Measurements from ENCODE around the gene ADO.

ADO gene

DNA sequence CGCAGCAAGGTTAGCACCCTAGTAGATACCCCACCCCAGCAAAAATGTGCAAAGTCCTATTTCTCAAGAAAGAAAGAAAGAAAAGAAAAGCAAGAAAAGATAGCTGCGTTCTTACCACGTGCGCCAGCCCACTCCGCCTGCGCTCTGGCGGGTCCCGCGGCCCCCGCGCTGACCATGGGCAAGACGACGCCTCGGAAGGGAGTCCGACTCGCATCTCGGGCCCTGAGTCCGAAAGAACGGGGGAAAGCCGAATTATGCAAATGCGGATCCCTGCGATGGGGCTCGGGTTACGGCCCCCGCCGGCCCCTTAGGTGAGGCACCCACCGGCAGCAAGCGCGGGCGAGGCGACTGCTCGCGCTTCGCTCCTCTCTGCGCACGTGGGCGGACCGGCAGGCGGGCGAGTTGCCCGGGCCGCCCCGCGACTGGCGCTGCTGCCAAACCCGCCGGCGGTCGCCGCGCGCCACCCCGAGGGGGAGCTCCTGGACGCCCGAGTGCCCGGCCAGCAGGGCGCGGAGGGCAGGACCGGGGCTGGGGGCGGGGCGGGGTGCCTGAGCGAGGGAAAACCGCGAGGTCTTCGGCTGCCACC lies 14.0 kb downstream of the ADO start:
- no peak for FAIRE-seq

DNA sequence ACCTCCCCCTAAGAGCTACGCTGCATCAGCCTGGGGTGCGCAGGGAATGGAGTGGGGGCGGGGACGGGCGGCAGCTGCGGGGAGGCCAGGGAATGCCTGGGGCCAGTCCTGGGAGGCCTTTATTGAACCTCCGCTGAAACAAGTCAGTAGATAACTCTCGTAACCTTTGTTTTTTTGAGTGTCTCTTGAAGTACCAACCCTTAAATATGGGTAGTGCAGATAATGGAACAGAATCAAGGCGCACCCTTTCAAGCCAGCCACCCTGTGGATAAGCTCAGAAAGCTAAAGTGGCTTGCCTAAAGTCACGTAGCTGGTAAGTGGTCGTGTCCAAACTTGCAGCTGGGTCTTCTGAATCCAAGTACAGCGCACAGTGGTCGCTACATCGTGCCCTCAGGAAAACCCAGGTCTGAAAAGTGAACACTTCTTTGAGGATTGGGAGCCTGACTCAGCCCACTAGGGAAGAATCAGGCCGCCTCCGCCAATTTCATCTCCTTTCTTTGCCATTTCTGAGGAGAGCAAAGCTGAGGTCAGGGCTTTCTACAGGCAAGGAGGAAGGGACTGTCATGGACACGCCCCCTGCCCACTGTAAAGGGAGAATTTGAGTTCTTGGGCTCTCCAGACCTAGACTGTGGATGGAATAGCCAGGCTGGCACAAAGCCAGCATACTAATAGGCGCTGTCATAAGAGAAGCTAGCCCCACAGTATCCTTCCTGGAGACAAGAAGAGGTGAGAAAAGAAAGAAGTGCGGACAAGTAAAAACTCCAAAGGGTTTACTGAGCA lies 14.8 kb downstream of the ADO start:
- FAIRE-seq: no peak

DNA sequence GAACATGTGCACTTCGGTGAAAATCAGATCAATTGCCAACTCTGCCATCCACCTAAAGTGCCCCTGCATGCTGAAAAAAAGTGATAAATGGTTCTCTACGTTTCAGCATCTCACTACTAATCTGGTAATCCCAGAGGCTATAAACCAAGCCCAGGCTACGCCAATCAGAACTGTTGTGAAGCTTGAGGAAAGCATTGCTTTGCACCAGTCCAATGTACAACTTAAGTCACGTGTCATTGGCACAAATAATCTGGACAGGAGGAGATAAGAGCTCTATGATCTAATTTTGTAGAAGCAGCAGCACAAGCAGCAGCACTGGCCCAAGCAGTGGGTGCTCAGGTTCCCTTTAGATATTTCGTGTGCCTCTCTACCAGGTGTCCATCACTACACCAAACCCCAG lies 16.1 kb downstream of the ADO start:
- FAIRE-seq: no peak

DNA sequence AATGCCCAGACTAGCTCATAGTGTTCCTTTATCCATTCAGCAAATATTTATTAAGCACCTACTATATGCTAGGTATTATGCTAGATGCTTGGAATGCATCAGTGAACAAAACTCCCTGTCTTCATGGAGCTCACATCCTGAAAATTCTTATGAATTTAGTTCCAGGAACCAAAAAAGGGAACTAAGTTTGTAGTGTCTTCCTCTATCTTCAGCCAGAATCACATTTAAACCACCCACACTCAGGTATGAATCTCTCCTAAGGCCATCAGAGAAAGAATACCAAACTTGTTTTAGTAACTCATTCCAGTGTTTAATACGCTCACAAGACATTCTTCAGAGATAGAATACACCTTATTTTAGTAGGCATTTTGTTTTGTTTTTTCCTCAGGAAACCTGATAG lies 21.8 kb downstream of the ADO start:
- FAIRE-seq: no peak

DNA sequence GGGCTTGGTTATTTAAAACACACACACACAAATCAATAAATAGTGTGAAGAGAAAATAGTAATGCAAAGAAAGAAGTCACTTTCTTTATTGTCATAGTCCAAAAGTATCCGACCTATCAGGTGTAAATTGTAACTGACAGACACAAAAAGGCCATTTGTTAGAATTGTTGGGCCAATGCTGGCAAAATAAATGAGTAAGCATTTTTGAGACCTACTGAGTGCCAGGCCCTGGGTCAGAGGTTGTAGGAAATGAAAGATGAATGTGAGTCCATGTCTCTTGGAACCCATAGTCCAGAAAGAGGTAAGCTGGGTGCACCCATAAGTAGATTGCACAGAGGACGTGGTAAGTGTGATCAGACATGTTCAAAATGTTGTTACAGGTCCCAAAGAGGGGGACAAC lies 25.1 kb downstream of the ADO start:
- no peak for FAIRE-seq

DNA sequence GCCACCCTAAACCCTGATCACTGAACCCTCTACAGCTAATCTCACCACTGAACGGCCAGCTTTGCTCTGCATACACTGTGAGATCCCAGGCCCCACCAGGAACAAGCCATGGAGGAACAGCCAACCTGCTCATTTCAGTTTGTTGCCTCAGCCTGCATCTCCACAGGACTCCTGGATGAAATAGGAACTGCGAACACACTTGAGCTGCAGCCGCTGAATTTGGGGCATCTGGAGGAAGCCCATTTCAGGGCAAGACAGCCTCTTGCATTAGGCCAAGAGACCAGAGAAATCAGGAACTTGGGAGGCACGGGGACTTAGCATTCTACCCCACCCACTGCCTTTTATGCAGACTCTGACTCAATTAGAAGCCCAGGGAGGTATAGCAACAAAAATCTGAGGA lies 26.2 kb downstream of the ADO start:
- no peak for FAIRE-seq

DNA sequence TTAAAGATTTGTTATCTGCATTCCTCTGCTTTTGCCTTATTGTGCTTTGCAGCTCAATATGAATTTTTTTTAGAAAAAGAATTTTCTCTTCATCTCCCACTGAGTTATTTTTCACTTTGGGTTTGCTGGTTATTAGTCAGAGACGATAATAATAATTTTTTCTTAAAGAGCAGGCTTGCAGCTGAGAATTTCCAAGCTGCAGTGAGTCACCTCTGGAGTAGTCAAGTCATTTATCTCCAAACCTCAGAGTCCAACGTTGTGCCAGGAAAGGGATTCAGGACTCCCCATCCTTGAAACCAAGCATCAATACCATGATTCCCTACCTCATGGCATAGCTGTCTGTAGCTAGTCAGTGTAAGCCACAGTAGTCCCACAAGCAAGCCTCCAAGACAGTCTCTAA lies 26.8 kb downstream of the ADO start:
- no peak for FAIRE-seq

DNA sequence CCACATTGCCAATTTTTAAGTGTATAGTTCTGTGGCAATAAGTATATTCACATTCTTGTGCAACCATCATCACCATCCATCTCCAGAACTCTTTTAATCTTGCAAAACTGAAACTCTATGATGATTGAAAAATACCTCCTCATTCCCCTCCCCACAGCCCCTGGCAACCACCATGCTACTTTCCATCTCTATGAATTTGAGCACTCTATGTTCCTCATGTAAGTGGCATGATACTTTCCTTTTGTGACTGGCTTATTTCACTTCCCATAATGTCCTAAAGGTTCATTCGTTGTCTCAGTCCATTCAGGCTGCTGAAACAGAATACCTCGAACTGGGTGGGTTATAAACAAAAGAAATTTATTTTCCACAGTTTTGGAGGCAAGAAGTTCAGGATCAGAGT lies 35.1 kb downstream of the ADO start:
- no peak for FAIRE-seq

DNA sequence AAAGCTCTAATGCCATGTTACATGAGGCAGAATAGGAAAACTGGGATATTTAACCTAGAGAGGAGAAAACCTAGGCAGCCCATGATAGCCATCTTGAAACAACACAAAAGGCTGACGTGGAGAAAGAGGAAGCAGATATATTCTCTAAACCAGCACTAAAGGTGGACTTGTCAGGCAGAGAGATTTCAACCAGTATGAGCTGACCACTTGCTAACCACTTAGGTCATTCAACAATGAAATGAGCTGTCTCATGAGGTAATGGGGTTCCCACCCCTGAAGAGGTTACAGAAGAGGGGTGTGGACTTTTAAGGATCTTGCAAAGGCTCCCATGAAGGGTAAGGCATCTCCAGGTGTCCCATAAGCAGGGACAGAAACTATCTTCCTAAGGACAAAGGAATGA lies 38.5 kb downstream of the ADO start:
- FAIRE-seq: no peak

DNA sequence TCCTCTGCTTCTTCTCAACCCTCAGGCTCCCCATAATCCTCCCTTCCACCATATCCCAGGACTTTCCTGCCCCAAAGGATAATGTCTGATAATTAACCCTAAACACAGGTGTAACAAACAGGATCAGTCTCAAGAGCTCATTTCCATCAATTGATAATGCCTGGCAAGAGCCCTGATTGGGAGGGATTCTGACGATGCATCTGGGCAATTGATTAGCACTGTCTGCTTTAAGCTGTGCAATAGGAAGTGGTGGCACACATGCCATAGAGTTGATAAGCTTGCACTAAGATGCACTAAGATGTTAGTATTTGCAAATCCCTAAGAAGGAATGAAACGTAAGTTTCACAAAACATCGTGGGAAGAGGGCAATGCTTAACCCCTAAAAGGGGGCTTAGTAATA lies 39.1 kb downstream of the ADO start:
- no peak for FAIRE-seq

DNA sequence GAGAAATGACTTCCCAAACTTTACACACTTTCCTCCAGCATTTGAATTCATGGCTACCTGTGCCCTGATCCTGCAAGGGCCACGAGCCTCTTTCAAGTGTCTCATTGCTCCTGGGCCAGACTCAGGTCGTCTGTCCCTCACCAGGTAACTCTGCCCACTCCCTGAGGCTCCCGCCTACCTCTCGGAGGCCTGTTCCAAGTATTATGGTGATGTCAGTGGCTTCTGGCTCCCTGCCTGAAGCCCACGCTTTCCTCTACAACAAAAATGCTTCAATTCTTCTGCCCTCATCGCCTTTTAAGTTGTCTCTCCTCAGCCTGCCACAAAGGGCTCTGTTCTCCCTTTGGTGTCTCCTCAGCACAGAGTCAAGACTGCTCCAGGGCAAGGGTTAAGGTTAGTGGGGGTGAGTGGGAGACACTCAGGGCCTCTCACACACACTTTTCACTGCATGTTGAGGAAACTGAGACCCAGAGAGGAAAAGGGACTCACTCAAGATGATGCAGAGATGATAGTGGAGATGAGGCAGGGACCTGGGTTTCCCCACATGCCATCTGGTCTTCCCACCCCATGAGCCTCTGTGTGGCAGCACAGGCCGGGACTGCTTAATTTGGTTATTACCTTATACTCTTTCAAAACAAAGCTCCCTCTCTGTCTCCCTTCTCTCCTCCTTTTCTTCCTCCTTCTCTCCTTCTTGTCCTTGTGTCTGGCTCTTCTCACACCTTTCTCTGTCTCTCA lies 39.9 kb downstream of the ADO start:
- FAIRE-seq: no peak

DNA sequence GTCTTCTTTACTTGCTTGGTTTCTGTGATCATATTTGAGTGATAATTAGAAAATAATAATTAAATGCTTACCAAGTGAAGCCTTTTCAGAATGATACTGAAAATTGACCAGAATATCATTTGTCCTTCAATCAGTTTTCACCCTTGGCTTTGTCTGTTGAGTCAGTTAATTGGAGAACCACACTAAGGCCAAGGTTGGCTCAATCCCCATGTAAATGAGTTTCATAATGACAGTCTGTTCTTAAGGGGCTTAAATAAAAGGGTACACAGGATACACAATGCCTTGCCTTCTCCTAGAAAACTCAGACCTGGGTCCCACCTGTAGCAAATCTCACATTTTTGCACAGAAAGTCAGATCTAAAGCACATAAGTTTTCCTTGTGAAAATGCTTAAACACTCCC lies 42.9 kb downstream of the ADO start:
- FAIRE-seq: no peak

DNA sequence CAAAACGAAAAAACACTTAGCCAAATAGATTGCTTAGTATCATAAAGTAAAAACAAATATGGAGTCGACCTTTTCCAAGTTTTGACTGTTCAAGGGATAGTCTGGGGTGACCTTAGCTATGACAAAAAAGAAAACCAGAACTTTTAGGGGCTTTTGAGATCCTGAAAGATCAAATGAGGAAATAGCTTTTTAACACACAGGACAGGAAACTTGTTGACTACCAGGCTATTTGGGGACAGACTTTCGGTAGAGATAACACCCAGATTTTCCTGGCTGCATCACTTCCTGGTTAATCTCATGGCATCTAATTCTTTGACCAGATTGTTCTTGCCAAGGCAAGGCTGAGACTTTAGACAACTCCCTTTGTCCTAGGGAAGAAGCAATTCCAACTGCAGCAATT lies 46.1 kb downstream of the ADO start:
- no peak for FAIRE-seq

DNA sequence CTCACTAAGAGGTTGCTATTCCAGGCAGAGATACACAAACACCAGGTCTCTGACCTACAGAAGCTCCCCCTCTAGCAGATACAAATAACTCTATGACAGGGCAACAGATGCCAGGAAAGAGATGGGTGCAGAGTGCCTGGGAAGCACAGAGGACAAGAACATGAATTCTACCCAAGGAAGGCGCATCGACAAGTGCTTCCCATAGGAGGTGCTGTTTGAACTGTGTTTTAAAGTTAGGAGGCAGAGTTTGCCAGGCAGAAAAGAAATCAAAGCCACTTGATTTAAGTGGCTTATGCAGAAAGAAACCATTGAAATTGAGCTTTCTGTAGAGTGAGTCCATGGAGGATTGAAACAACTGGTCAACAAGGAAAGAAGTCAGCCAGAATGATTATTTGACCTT lies 46.9 kb downstream of the ADO start:
- no peak for FAIRE-seq

DNA sequence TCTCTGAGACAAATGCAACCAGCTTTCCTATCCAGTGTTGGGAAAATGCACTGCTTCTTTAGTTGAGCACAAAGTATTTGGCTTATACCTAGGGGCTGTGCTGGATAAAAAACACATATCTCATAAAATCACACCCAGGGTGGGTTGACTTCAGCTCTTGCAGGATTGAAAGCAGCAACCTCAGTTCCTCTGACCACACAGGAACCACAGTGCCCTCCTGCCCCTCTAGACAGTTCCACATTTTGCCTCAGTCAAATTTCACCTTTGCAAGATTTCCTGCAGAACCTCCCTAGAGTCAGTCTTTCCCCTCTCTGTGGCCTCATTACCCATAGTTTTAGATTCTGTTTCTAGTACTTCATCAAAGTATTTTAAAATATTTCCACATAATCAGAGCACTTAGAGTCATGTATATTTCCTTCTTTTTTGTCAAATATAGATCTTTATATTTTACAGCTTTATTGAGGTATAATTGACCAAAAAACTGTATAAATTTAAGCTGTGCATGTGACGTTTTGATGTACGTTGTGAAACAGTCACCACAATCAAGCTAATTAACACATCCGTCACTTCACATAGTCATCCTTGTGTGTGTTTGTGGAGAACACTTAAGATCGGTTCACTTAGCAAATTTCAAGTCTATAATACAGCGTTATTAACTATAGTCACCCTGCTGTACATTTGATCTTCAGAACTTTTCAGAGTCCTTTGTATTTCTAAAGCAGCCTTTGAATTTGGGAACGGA lies 48.6 kb downstream of the ADO start:
- FAIRE-seq: no peak

DNA sequence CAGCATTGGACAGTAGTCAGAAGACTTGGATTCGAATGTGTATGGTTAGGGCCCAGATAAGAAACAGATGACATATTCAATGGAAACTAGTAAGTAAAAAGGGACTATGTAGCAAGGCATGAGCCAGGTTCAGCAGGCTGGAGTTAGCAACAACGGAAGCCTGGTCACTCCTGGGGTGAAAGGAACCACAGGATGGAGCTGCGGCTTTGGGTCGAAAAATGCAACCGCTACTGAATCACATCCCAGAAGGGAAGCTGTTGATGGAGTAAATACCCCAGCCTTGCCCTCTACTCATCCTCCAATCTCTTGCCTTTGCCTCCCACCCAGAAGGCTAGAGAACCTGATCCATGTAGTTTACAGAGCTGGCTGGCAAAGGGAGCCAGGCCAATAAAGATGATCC lies 49.2 kb downstream of the ADO start:
- FAIRE-seq: no peak

DNA sequence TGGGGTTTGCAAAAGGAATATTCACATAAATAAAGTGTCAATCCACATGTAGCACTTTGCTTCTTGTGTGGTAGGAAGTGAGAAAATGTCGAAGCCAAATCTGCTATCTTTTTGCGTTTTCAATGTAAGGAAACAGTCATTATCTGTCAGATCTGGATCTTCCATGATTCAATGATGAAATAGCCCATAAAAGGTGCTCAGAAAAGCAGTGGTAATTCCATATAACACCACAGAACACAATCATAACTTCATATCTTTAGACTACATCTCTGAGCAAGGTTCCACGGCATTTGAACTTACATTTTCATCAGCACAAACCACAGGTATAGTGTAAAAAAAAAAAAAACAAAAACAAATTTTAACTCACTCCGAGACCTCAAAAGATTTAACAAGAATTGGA lies 51.5 kb downstream of the ADO start:
- no peak for FAIRE-seq
